RPMI8226 (cell line): ENCODE results near the gene GVQW3.
"Not testable (repeated sequence)": the region's sequence is repeated elsewhere in the genome, so short reads cannot be mapped to it uniquely, and the experiment has no call there.

Source experiments
- DNase-seq: peaks from one replicate; pipeline ENCODE4 v3.0.0-alpha.2; 2015

The GVQW3 gene

GRCh38 chr11:76388408-76388807 is 7.3 kb downstream of the GVQW3 start:
- DNase-seq, result no peak

GRCh38 chr11:76391021-76391420 is 9.9 kb downstream of the GVQW3 start:
- no peak for DNase-seq

- DNase-seq, result no peak
Measured at GRCh38 chr11:76391811-76392475, 10.8 kb downstream of the GVQW3 start.

- DNase-seq, result no peak
Measured at GRCh38 chr11:76392870-76393269, 11.7 kb downstream of the GVQW3 start.

DNA sequence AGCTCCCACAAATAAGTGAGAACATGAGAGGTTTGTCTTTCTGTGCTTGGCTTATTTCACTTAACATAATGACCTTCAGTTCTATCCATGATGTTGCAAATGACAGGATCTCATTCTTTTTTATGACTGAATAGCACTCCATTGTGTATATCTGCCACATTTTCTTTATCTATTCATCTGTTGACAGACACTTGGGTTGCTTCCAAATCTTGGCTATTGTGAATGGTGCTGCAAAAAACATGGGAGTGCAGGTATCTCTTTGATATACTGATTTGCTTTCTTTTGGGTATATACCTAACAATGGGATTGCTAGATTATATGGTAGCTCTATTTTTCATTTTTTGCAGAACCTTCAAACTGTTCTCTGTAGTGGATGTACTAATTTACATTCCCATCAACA is 13.3 kb downstream of the GVQW3 start:
- no peak for DNase-seq

GRCh38 chr11:76395296-76395695 is 14.2 kb downstream of the GVQW3 start:
- DNase-seq, result no peak

GRCh38 chr11:76397383-76397782 is 16.3 kb downstream of the GVQW3 start:
- no peak for DNase-seq

DNA sequence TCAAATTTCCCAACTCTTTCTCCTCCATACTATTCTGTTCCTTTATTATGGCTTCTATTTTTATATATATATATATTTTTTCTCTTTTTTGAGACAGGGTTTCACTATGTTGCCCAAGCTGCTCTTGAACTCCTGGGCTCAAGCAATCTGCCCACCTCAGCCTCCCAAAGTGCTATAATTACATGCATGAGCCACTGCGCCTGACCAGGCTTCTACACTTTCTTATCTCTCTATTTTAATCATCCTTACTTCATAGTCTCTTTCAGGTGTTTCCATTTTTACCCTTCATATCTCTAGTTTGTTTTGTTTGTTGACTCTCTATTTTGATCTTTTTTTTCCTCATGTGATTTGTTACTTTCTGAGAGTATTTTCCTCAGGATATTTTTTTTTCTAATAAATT is 19.8 kb downstream of the GVQW3 start:
- DNase-seq, result no peak

DNA sequence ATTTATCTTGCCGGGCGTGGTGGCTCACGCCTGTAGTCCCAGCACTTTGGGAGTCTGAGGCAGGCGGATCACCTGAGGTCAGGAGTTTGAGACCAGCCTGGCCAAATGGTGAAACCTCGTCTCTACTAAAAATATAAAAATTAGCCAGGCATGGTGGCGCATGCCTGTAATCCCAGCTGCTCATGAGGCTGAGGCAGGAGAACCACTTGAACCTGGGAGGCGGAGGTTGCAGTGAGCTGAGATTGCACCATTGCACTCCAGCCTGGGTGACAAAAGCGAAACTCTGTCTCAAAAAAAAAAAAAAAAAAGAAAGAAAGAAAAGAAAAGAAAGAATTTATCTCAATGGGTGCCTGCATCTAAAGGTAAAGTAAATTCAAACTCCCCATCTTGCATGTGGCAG is 20.4 kb downstream of the GVQW3 start:
- not testable (repeated sequence) for DNase-seq

GRCh38 chr11:76406359-76406758 is 25.2 kb downstream of the GVQW3 start:
- DNase-seq, result no peak

DNA sequence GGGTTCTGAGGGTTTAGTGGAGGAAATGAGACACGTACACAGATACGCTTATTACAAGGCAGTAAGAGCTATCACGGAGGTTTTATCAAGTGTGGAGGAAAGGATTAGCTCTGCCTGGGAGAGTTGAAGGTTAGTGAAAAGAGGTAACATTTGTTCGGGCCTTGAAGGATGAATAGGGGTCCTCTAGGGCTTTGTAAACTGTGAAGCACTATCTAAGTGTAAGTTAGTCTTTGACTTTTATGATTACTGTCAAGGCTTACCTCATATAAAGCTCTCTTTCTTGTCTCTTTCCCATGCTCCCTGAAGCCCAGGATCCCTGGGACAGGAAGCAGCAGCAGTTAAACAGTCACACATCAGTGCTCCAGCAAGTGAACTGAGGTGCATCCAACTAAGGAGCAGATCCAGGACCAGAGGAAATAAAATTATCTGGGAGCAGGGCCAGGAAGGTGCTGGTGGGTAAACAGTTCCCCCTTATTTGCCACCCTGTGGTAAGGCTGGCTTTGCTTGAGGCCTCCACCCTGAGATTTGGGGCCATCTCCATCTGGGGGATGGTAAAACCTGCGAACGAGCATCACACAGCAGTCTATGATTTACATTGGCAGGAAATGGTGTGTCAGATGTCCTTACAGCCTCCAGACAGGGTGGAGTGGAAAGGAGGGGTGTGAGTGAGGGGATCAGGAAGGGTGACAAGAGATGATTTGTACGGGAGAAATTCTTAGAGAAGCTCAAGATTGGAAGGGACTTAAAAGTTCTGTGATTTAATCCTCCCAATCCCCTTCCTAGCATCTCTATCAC is 27.2 kb downstream of the GVQW3 start:
- DNase-seq, result no peak

- DNase-seq, result no peak
Measured at GRCh38 chr11:76410851-76411357, 29.8 kb downstream of the GVQW3 start.

DNA sequence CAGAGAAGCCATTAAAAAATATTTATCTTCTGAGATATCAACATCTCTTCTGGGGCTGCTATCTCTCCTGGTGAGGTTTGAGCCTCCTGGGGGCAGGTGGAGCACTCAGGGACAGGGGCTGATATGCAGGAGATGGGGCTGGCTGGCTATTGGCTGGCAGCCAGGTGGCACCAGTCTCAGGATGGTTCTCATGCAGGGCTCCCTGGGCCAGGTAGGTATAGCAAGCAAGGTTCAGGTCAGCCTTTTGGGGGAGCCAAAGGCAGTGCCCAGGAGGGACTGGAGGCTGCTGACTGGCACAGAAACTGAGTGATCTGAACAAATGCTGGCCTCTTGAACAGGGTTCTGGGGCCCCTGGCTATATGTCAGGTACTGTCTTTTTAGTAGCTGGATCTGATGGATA is 34.0 kb downstream of the GVQW3 start:
- peak; percentile 45 for DNase-seq

- peak; percentile 48 for DNase-seq
Measured at GRCh38 chr11:76419896-76420295, 38.8 kb downstream of the GVQW3 start.

DNA sequence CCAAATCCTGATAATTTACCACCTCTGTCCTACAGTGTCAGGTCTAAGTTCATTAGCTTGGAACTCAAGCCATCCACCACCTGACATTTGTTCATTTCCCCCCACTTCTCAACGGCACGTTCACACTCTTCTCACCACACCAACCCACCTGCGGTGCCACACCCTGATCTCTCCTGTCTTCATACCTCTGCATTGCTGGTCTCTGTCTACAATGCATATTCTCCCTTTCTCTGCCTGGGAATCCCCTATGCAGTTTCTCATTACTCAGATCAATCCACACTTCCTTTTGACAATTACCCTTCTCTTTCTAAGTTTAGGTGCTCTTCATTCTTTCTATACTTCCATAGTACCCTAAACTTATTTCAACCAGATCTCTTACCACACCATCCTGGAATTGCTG is 43.3 kb downstream of the GVQW3 start:
- no peak for DNase-seq

GRCh38 chr11:76424891-76425290 is 43.8 kb downstream of the GVQW3 start:
- DNase-seq, result no peak

- no peak for DNase-seq
Measured at GRCh38 chr11:76426660-76427059, 45.5 kb downstream of the GVQW3 start.

GRCh38 chr11:76436020-76436419 is 54.9 kb downstream of the GVQW3 start:
- no peak for DNase-seq

DNA sequence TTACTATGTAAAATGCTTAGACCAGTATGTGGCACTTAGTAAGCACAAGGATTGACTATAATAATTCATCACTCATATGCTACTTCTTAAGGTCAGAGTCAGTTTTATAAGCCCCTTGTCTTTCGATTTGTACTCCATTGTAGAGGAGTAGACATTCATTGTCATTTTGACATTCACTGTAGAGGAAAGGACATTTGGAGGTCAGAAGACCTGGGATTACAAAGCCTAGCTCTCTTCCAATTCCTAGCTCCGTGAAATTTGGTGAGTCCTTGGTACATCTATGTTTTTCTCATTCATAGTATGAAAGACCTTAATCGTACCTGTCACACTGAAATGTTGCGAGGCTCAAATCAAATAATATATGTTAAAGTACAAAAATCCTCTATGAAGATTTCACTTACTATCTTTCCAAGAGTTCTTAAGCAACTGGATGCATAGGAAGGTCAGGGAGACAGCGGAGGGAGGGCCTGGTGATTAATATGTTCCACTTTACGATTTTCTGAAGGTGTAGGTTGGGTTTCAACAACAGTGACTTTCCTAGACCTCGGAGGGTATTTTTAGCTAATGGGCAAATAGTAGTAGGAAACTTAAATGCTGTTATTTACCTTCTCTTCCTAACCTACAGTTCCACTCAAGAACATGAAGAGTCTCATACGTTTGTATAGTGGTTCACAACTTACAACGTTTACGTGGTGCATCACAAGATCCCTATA is 62.3 kb downstream of the GVQW3 start:
- no peak for DNase-seq

DNA sequence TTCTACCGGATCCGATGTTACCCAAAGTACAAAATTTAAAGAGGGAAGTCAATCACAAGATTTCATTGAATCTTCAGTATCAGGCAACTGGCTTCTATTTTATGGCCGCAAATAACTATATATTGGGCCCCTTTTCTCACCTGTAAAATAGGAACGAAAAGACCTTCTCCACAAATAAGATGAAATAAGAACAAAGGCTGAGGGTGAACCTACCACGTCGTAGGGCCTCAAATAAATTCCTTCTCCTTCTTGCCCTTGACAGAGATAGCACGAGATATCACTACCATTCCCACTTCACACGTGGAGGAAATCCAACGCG is 62.9 kb downstream of the GVQW3 start:
- no peak for DNase-seq

GRCh38 chr11:76444384-76445120 is 63.4 kb downstream of the GVQW3 start, which contains the start of gene EMSY:
Gene EMSY, plus strand, starts transcription at chr11:76445018. Its CDS starts 1,921 bp downstream, at chr11:76446939.
- DNase-seq, result peak; percentile 99

DNA sequence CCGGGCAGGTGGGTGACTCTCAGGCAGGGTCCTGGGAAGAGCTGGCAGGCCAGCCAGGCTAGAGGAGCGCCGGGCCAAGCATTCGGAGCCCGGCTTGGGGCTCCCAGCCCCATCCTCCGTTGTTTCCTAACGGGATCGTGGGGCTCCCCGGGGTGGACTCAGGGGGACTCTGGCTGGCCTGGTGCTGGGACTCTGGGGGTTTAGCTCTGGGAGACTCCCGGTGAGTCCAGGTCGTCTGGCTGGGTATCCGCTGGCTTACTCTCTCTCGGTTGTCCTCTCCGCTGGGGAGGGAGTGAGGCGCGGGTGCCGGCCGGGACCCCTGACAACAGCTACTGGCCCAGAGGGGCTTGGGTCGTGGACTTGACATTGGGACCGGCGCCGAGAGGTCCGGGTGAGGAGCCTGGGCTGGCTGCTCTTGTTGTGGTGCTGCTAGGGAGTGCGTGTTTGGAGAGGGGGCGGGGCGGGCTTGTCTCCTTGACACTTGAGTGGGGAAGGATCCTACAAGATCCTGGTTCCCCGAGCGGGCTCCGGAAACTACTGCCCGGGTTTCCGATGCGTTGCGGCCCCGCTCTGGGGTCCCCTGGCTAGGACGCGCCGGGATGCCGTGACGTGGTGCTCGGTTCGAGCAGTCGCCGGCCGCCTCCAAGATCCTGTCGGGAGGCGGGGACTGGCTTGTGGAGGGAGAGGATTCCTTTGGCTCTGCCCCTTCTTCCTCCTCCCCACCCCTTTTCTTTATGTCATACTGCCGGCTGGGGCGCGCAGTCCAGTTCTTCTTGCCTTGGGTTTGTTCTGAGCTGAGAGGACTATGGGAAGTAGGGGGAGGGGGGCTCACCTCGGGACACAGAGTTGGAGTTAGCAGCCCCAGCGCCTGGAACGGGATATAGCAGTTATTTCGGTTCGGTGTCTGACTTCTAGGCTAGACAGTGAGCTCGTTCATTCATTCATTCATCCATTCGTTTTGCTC is 64.3 kb downstream of the GVQW3 start:
- peak; percentile 81 for DNase-seq
